Measurements from ENCODE around the gene TOMM6.

GRCh38 chr6:41784581-41785171 is 2.8 kb upstream of the TOMM6 start:
- no peak for TF ChIP-seq CTCF (IDR thresholded peaks at IDR 0.05; ENCODE audit: insufficient read depth, low read length, poor library complexity, severe bottlenecking)
- no peak for TF ChIP-seq EZH2phosphoT487 (conservative IDR thresholded peaks at IDR 0.05; ENCODE audit: low read length)

All from SU-DHL-6 (cell line).